ENCODE results near the gene NXPH4. TPM values are rescaled to one million over a fixed set of nuclear protein-coding genes. Genes with fewer than 3 reads are reported as not detected.

The NXPH4 gene
- total RNA-seq, 1 experiment from 2014 or later, result 4.8 TPM

DNA sequence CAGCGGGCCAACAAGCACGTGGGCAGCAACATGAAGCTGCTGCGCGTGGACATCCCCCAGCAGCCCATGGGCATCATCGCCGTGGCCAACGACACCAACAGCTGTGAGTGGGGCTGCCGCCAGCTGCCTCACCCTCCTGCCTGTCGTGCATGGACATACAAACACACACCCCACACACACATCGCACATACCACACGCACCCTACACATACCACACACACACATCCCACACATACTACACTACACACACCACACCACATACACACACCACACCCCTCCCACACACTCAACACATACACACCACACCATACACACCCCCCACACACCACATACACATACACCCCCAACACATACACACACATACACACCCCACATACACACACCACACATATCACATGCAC, 25.2 kb upstream of the NXPH4 start:
- BruUV-seq (replicated peaks), result no TSS peak
- ChIA-PET CTCF (no interaction called here), POLR2A (ENCODE audit: low non-redundant PET) (no interaction called here)
- no peak for DNase-seq (ENCODE audit: low spot score)
- Histone ChIP-seq H3K36me3 (ENCODE audit: insufficient read depth, low read length, poor library complexity, severe bottlenecking) (peaks cover 10% of the 10 kb centered on the region), H3K9me3 (ENCODE audit: low read depth, low read length, poor library complexity, severe bottlenecking) (no peaks in the 10 kb centered on the region), H3K27me3 (replicated peaks; ENCODE audit: insufficient read depth, low read depth, low read length, poor library complexity) (no peaks in the 10 kb centered on the region), H3K27ac (ENCODE audit: low read depth, low read length, poor library complexity, severe bottlenecking) (no peak overlapping the region), H3K4me1 (ENCODE audit: insufficient read depth, low read length, poor library complexity, severe bottlenecking) (peaks cover 11% of the 10 kb centered on the region), H3K4me3 (ENCODE audit: low read depth, low read length, poor library complexity, severe bottlenecking) (no peak overlapping the region)
- TF ChIP-seq, protein P1, sequence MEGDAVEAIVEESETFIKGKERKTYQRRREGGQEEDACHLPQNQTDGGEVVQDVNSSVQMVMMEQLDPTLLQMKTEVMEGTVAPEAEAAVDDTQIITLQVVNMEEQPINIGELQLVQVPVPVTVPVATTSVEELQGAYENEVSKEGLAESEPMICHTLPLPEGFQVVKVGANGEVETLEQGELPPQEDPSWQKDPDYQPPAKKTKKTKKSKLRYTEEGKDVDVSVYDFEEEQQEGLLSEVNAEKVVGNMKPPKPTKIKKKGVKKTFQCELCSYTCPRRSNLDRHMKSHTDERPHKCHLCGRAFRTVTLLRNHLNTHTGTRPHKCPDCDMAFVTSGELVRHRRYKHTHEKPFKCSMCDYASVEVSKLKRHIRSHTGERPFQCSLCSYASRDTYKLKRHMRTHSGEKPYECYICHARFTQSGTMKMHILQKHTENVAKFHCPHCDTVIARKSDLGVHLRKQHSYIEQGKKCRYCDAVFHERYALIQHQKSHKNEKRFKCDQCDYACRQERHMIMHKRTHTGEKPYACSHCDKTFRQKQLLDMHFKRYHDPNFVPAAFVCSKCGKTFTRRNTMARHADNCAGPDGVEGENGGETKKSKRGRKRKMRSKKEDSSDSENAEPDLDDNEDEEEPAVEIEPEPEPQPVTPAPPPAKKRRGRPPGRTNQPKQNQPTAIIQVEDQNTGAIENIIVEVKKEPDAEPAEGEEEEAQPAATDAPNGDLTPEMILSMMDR (conservative IDR thresholded peaks at IDR 0.05; ENCODE audit: low read depth, low read length), result no peak
- TF ChIP-seq EZH2 (IDR thresholded peaks at IDR 0.05; ENCODE audit: borderline replicate concordance, low read depth, low read length, poor library complexity, severe bottlenecking), result no peak
- intact Hi-C loops (cut with micrococcal nuclease; ENCODE audit: unreplicated experiment), result no loop called here

DNA sequence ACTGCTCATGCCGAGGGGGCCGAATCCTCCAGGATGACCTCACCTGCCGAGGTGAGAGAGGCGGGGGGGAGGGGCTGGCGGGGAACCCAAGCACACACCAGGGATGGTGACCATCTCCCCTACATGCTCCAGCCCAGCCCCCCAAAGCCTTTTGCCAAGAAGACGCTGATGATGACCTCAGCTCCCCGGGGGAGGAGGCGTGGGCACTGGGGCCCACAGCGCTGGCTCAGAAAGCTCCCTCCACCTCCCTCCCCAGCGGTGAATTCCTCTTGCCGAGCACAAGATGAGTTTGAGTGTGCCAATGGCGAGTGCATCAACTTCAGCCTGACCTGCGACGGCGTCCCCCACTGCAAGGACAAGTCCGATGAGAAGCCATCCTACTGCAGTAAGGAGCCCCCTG, 23.7 kb upstream of the NXPH4 start:
- ChIA-PET CTCF (no interaction called here), POLR2A (ENCODE audit: low non-redundant PET) (no interaction called here)
- intact Hi-C loops (cut with micrococcal nuclease; ENCODE audit: unreplicated experiment), result no loop called here
- no peak for TF ChIP-seq EZH2 (IDR thresholded peaks at IDR 0.05; ENCODE audit: borderline replicate concordance, low read depth, low read length, poor library complexity, severe bottlenecking)
- TF ChIP-seq, protein P1 (conservative IDR thresholded peaks at IDR 0.05; ENCODE audit: low read depth, low read length), result no peak
- no peak for DNase-seq (ENCODE audit: low spot score)
- H3K36me3 ChIP-seq (ENCODE audit: insufficient read depth, low read length, poor library complexity, severe bottlenecking), result peaks cover 10% of the 10 kb centered on the region
- H3K4me1 ChIP-seq (ENCODE audit: insufficient read depth, low read length, poor library complexity, severe bottlenecking), result peaks cover 11% of the 10 kb centered on the region
- no peaks in the 10 kb centered on the region for H3K27me3 ChIP-seq (replicated peaks; ENCODE audit: insufficient read depth, low read depth, low read length, poor library complexity)
- no peak overlapping the region for H3K4me3 ChIP-seq (ENCODE audit: low read depth, low read length, poor library complexity, severe bottlenecking)
- BruUV-seq (replicated peaks), result no TSS peak
- H3K9me3 ChIP-seq (ENCODE audit: low read depth, low read length, poor library complexity, severe bottlenecking), result no peaks in the 10 kb centered on the region
- H3K27ac ChIP-seq (ENCODE audit: low read depth, low read length, poor library complexity, severe bottlenecking), result no peak overlapping the region

- H3K4me1 ChIP-seq (ENCODE audit: insufficient read depth, low read length, poor library complexity, severe bottlenecking), result peaks cover 11% of the 10 kb centered on the region
- BruUV-seq (replicated peaks), result no TSS peak
- no peaks in the 10 kb centered on the region for H3K9me3 ChIP-seq (ENCODE audit: low read depth, low read length, poor library complexity, severe bottlenecking)
- H3K27me3 ChIP-seq (replicated peaks; ENCODE audit: insufficient read depth, low read depth, low read length, poor library complexity), result no peaks in the 10 kb centered on the region
- POLR2A ChIA-PET (ENCODE audit: low non-redundant PET), result no interaction called here
- CTCF ChIA-PET, result no interaction called here
- TF ChIP-seq, protein P1 (conservative IDR thresholded peaks at IDR 0.05; ENCODE audit: low read depth, low read length), result no peak
- TF ChIP-seq EZH2 (IDR thresholded peaks at IDR 0.05; ENCODE audit: borderline replicate concordance, low read depth, low read length, poor library complexity, severe bottlenecking), result no peak
- intact Hi-C loops (cut with micrococcal nuclease; ENCODE audit: unreplicated experiment), result no loop called here
- DNase-seq (ENCODE audit: low spot score), result no peak
- no peak overlapping the region for H3K4me3 ChIP-seq (ENCODE audit: low read depth, low read length, poor library complexity, severe bottlenecking)
- peaks cover 10% of the 10 kb centered on the region for H3K36me3 ChIP-seq (ENCODE audit: insufficient read depth, low read length, poor library complexity, severe bottlenecking)
- H3K27ac ChIP-seq (ENCODE audit: low read depth, low read length, poor library complexity, severe bottlenecking), result no peak overlapping the region
These were observed 22.8 kb upstream of the NXPH4 start for GRCh38 chr12:57193706-57194245.

Data from A673 (cell line).